Measurements from ENCODE around the gene SLC6A19. TPM values are rescaled to one million over a fixed set of nuclear protein-coding genes. Genes with fewer than 3 reads are reported as not detected.

SLC6A19 gene
- total and polyA plus RNA-seq, 12 donors: under 0.01 TPM; not detected in 11

- WGBS, 4 donors: 87 to 90% (median 89%) methylated on average over 21 to 22 of the region's 22 CpGs
- intact Hi-C loops (cut with DNase I): no loop called here
- Histone ChIP-seq H3K27ac (no peak overlapping the region), H3K36me3 (replicated peaks in 1 of 2) (no peaks in the 10 kb centered on the region), H3K27me3 (no peaks in the 10 kb centered on the region), H3K4me3 (no peak overlapping the region), H3K9me3 (replicated peaks in 1 of 3) (no peaks in the 10 kb centered on the region), H3K4me1 (replicated peaks in 1 of 2) (peaks cover 0 to 3% of the 10 kb centered on the region in 2 donors)
- DNase-seq: peak in 1 of 7 donors; percentile 9
- no peak for TF ChIP-seq CTCF (IDR thresholded peaks at IDR 0.05)
- TF ChIP-seq POLR2A (IDR thresholded peaks at IDR 0.05): no peak
Observed at GRCh38 chr5:1172670-1173404, 28.6 kb upstream of the SLC6A19 start.

- H3K36me3 ChIP-seq (replicated peaks in 1 of 2): no peaks in the 10 kb centered on the region
- no peaks in the 10 kb centered on the region for H3K9me3 ChIP-seq (replicated peaks in 1 of 3)
- DNase-seq: peak in 1 of 7 donors; percentile 13
- no peak overlapping the region for H3K27ac ChIP-seq
- H3K4me1 ChIP-seq (replicated peaks in 1 of 2): no peaks in the 10 kb centered on the region
- H3K4me3 ChIP-seq: no peak overlapping the region
- H3K27me3 ChIP-seq: no peaks in the 10 kb centered on the region
- TF ChIP-seq POLR2A (IDR thresholded peaks at IDR 0.05): no peak
- TF ChIP-seq CTCF (IDR thresholded peaks at IDR 0.05): no peak
- 90 to 94% (median 92%) methylated on average over 8 to 21 of the region's 21 CpGs for WGBS, 4 donors
- intact Hi-C loops (cut with DNase I): no loop called here
Observed at GRCh38 chr5:1173485-1174070, 27.8 kb upstream of the SLC6A19 start.

- H3K4me3 ChIP-seq: no peak overlapping the region
- peak; percentile 67 to 86 (median 81) for DNase-seq
- H3K9me3 ChIP-seq (replicated peaks in 1 of 3): no peaks in the 10 kb centered on the region
- intact Hi-C loops (cut with DNase I): no loop called here
- H3K27me3 ChIP-seq: no peaks in the 10 kb centered on the region
- 35 to 60% (median 39%) methylated on average over 13 to 27 of the region's 27 CpGs for WGBS, 4 donors
- H3K36me3 ChIP-seq (replicated peaks in 1 of 2): no peaks in the 10 kb centered on the region
- peak; percentile 47 to 80 (median 68) for TF ChIP-seq CTCF (IDR thresholded peaks at IDR 0.05)
- no peak for TF ChIP-seq POLR2A (IDR thresholded peaks at IDR 0.05)
- no peak overlapping the region for H3K27ac ChIP-seq
- no peaks in the 10 kb centered on the region for H3K4me1 ChIP-seq (replicated peaks in 1 of 2)
Observed at GRCh38 chr5:1174122-1174936, 27.1 kb upstream of the SLC6A19 start.

- WGBS, 4 donors: 81 to 91% (median 88%) methylated on average over 8 of the region's 8 CpGs
- intact Hi-C loops (cut with DNase I): loop anchor here in 1 of 2 donors (5.0 kb wide), 1 partner anchor 472 kb away; no protein-coding TSS in a partner anchor
Observed at GRCh38 chr5:1175015-1175414, 26.4 kb upstream of the SLC6A19 start.

More at GRCh38 chr5:1175015-1175414, 26.4 kb upstream of the SLC6A19 start:
- DNase-seq: peak in 1 of 7 donors; percentile 12
- TF ChIP-seq POLR2A (IDR thresholded peaks at IDR 0.05) (no peak), CTCF (IDR thresholded peaks at IDR 0.05) (no peak)
- H3K36me3 ChIP-seq (replicated peaks in 1 of 2): no peaks in the 10 kb centered on the region
- no peaks in the 10 kb centered on the region for H3K9me3 ChIP-seq (replicated peaks in 1 of 3)
- no peak overlapping the region for H3K27ac ChIP-seq
- no peaks in the 10 kb centered on the region for H3K4me1 ChIP-seq (replicated peaks in 1 of 2)
- H3K27me3 ChIP-seq: no peaks in the 10 kb centered on the region
- no peak overlapping the region for H3K4me3 ChIP-seq

All from adrenal gland (tissue), 12 donors.